Kasumi-1 (cell line): ENCODE measurements around the gene IRF2.
A peak's percentile ranks its signal among the peaks of the same experiment; 100 is the strongest.
"Not testable (repeated sequence)": the region's sequence is repeated elsewhere in the genome, so short reads cannot be mapped to it uniquely, and the experiment has no call there.

Experiments
- DNase-seq, 2 experiments: peaks; one replicate each; lab custom pipeline; 2025; lab: John Stamatoyannopoulos, UW

Gene IRF2

DNA sequence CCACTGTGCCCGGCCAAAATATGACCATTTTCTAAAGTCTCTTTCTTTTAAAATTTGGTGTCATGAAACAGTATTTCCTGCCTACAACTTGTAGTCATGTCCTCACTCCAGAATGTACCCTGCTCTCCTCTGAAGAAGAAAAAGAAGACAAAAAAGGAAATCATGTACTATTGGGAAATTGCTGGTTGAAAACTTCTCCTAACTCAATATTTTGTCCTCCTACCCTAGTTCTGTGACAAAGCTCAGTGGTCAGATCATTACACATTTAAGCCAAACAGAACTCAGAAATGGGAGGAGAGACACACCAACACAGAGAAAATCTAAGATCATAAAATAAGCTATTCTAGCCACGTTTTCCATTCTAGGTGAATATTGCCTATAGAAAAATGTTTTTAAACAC is 127.7 kb downstream of the IRF2 start:
- DNase-seq, result peak; percentile 26 to 51

GRCh38 chr4:184346273-184346672 is 128.1 kb downstream of the IRF2 start:
- DNase-seq, result not testable (repeated sequence)

DNA sequence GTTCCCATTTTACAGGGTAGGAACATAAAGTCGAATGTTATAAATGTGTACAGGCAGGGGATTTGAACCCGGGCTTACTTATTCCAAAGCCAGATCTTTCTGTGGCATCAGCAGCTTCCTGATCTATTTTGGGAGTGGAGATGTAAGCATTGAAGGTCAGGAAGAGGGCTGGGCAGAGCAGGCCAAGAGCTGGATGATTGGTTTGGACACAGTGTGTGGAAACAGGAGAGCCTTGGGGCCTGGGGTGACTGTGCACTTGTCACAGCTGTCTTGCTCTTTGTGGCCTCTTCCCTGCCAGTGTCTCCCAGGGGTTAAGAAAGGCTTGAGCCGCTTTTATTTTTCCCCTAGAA is 128.8 kb downstream of the IRF2 start:
- DNase-seq, result no peak

DNA sequence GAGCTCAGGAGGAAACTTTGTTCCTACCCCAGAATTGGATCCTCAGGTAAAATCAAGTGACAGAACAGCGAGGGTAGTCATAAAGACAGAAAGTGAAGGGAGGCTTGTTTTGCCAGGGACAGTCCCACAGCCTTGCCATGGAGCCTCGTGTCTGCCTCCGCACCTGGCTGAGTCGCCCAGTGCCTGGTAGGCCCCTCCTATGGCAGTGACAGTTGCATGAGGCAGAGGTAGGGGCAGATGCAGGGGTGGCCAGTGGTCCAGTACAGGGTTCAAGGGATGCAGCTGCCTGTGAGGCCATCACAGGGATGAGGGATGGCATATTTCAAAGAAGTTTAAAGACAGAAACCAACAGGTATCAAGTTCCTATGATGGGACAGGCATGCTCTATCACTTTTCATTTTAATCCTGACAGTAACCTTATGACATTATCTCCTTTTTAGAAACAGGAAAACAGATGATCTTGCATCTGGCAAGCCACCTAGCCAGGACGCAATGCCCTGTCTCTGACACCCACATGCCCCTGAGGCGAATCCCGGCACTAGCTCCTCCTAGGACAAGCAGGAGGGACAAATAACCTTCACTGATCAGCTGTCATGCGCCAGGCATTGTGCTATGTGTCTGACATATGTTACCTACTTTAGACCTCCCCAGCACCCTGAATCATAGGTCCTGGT is 129.3 kb downstream of the IRF2 start:
- no peak for DNase-seq

- peak in 1 of 2 experiments; percentile 12 for DNase-seq
These were observed 129.9 kb downstream of the IRF2 start for GRCh38 chr4:184344435-184344834.

- peak; percentile 85 to 90 for DNase-seq
These were observed 130.7 kb downstream of the IRF2 start for GRCh38 chr4:184343502-184344177.

GRCh38 chr4:184342857-184343237 is 131.5 kb downstream of the IRF2 start:
- DNase-seq, result not testable (repeated sequence)

GRCh38 chr4:184342167-184342856 is 132.0 kb downstream of the IRF2 start:
- DNase-seq, result no peak

DNA sequence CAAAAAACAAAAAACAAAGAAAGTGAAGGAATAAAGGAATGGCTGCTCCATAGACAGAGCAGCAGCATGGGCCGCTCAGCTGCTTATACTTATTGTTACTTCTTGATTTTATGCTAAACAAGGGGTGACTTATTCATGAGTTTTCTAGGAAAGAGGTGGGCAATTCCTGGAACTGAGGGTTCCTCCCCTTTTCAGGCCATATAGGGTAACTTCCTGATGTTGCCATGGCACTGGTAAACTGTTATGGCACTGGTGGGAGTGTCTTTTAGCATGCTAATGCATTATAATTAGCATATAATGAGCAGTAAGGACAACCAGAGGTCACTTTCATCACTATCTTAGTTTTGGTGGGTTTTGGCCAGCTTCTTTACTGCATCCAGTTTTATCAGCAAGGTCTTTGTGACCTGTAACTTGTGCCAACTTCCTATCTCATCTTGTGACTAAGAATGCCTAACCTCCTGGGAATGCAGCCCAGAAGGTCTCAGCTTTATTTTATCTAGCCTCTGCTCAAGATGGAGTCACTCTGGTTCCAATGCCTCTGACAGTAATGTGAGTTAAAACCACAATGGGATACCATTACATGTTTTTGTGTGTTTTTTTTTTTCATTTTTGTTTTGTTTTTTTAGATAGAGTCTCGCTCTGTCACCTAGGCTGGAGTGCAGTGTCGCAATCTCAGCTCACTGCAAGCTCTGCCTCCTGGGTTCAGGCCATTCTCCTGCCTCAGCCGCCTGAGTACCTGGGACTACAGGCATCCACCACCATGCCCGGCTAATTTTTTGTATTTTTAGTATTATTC is 134.8 kb downstream of the IRF2 start:
- DNase-seq, result not testable (repeated sequence)

DNA sequence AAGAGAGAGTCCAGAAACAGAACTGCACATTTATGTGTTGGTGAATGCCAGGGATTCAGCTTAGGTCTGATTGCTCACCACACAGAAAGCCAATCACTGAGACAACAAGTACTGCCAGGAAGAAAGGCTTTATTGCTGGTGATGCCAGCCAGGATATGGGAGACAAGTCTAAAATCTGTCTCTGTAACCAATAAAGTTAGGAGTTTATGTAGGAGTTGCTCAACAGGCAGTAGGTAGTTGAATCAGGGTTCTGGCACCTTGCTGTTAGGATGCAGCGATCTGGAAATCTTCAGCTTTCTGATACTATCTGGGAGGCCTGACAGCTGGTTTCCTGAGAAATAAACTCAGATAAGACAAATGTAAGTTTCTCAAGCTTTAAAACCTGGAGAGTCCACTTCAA is 136.4 kb downstream of the IRF2 start:
- no peak for DNase-seq
